HG02571 (cell line): ENCODE results near the gene KCP.

Experiments
- ATAC-seq: cut with Tn5 transposase; IDR thresholded peaks from one replicate; pipeline ENCODE4 v1.9.1; 2021; ENCODE audit warnings: mild to moderate bottlenecking, moderate library complexity; ENCODE audit not compliant: unreplicated experiment

KCP gene

GRCh38 chr7:128843938-128844621, 66.4 kb downstream of the KCP start:
- no peak for ATAC-seq

GRCh38 chr7:128842674-128843641, 67.6 kb downstream of the KCP start:
- ATAC-seq: no peak

- no peak for ATAC-seq
These were observed 68.4 kb downstream of the KCP start for GRCh38 chr7:128841921-128842673.

- ATAC-seq: no peak
These were observed 69.3 kb downstream of the KCP start for GRCh38 chr7:128841171-128841690.

GRCh38 chr7:128840326-128841170, 70.0 kb downstream of the KCP start:
- ATAC-seq: no peak

- ATAC-seq: no peak
These were observed 70.7 kb downstream of the KCP start for GRCh38 chr7:128839751-128840177.

- ATAC-seq: no peak
These were observed 71.4 kb downstream of the KCP start for GRCh38 chr7:128838981-128839731.

GRCh38 chr7:128838109-128838779, 72.3 kb downstream of the KCP start:
- no peak for ATAC-seq

GRCh38 chr7:128837521-128837921, 73.0 kb downstream of the KCP start:
- ATAC-seq: no peak

GRCh38 chr7:128836729-128837348, 73.7 kb downstream of the KCP start:
- no peak for ATAC-seq

- ATAC-seq: no peak
These were observed 74.5 kb downstream of the KCP start for GRCh38 chr7:128835790-128836641.

GRCh38 chr7:128835231-128835751, 75.2 kb downstream of the KCP start:
- no peak for ATAC-seq

- ATAC-seq: no peak
These were observed 76.6 kb downstream of the KCP start for GRCh38 chr7:128833946-128834325.

GRCh38 chr7:128833148-128833945, 77.2 kb downstream of the KCP start:
- no peak for ATAC-seq

GRCh38 chr7:128832880-128833147, 77.7 kb downstream of the KCP start:
- no peak for ATAC-seq

- ATAC-seq: no peak
These were observed 78.3 kb downstream of the KCP start for GRCh38 chr7:128831994-128832879.
